GM21737 (cell line): Measurements from ENCODE around the gene HES2.
"Not testable (repeated sequence)": the region's sequence is repeated elsewhere in the genome, so short reads cannot be mapped to it uniquely, and the experiment has no call there.

Experiments used
- ATAC-seq: cut with Tn5 transposase; IDR thresholded peaks from one replicate; pipeline ENCODE4 v1.9.1; 2021; ENCODE audit warnings: mild to moderate bottlenecking, moderate library complexity; ENCODE audit not compliant: unreplicated experiment

The HES2 gene

GRCh38 chr1:6419804-6420453 lies at the start of gene HES2:
Gene HES2 (minus strand): TSS chr1:6419919. CDS start chr1:6419820, 99 bp downstream.
- no peak for ATAC-seq

GRCh38 chr1:6468729-6469461 lies 49.2 kb upstream of the HES2 start:
- ATAC-seq = no peak

- no peak for ATAC-seq
Measured at GRCh38 chr1:6467744-6468688, 48.3 kb upstream of the HES2 start.

GRCh38 chr1:6467224-6467623 lies 47.5 kb upstream of the HES2 start:
- ATAC-seq = no peak

- no peak for ATAC-seq
Measured at GRCh38 chr1:6466751-6467150, 47.0 kb upstream of the HES2 start.

- ATAC-seq = no peak
Measured at GRCh38 chr1:6466023-6466422, 46.3 kb upstream of the HES2 start, which contains the start of gene TNFRSF25. Gene TNFRSF25 (minus strand): TSS chr1:6466173. CDS start chr1:6466107, 66 bp downstream.

GRCh38 chr1:6465461-6466005 lies 45.8 kb upstream of the HES2 start:
- no peak for ATAC-seq

GRCh38 chr1:6464915-6465314 lies 45.2 kb upstream of the HES2 start:
- no peak for ATAC-seq

- no peak for ATAC-seq
Measured at GRCh38 chr1:6464514-6464836, 44.8 kb upstream of the HES2 start.

GRCh38 chr1:6463120-6463412 lies 43.3 kb upstream of the HES2 start:
- no peak for ATAC-seq

GRCh38 chr1:6462412-6463119 lies 42.8 kb upstream of the HES2 start:
- ATAC-seq = no peak

- ATAC-seq = no peak
Measured at GRCh38 chr1:6461538-6462411, 42.1 kb upstream of the HES2 start.

- no peak for ATAC-seq
Measured at GRCh38 chr1:6461051-6461530, 41.4 kb upstream of the HES2 start.

GRCh38 chr1:6460301-6461050 lies 40.8 kb upstream of the HES2 start:
- no peak for ATAC-seq

GRCh38 chr1:6459850-6460265 lies 40.1 kb upstream of the HES2 start:
- no peak for ATAC-seq

GRCh38 chr1:6456800-6457466 lies 37.2 kb upstream of the HES2 start:
- no peak for ATAC-seq

GRCh38 chr1:6455752-6456520 lies 36.2 kb upstream of the HES2 start:
- not testable (repeated sequence) for ATAC-seq
